ENCODE measurements around the gene BRINP3.

GRCh38 chr1:190497565-190497964 lies 19.9 kb upstream of the BRINP3 start:
- TF ChIP-seq CTCF (IDR thresholded peaks at IDR 0.05; ENCODE audit: low read length) = no peak
- TF ChIP-seq EZH2 (IDR thresholded peaks at IDR 0.05; ENCODE audit: borderline replicate concordance, low read length) = no peak
